ENCODE measurements around the gene USP49. TPM values are rescaled to one million over a fixed set of nuclear protein-coding genes. Genes with fewer than 3 reads are reported as not detected.

The USP49 gene
- total and polyA plus RNA-seq, 12 donors: 0.58 to 2.0 (median 1.7) TPM

DNA sequence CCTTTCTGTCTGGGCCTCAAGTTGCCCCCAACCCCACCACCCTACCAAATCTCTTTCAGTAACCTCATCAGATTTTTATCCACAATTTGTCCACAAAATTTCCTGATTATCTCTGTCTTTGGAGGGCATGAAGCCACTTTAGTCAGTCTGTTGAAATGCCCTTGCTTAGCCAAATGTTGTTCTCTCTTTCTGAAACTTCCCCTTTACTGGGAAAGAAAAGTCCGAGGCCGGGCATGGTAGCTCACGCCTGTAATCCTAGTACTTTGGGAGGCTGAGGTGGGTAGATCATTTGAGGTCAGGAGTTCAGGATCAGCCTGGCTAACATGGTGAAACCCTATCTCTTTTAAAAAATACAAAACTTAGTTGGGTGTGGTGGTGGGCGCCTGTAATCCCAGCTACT is 73.9 kb downstream of the USP49 start:
- TF ChIP-seq, protein P1, sequence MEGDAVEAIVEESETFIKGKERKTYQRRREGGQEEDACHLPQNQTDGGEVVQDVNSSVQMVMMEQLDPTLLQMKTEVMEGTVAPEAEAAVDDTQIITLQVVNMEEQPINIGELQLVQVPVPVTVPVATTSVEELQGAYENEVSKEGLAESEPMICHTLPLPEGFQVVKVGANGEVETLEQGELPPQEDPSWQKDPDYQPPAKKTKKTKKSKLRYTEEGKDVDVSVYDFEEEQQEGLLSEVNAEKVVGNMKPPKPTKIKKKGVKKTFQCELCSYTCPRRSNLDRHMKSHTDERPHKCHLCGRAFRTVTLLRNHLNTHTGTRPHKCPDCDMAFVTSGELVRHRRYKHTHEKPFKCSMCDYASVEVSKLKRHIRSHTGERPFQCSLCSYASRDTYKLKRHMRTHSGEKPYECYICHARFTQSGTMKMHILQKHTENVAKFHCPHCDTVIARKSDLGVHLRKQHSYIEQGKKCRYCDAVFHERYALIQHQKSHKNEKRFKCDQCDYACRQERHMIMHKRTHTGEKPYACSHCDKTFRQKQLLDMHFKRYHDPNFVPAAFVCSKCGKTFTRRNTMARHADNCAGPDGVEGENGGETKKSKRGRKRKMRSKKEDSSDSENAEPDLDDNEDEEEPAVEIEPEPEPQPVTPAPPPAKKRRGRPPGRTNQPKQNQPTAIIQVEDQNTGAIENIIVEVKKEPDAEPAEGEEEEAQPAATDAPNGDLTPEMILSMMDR (IDR thresholded peaks at IDR 0.05): no peak
- no peak for ATAC-seq
- H3K4me3 ChIP-seq: no peak overlapping the region
- intact Hi-C loops (cut with DNase I): no loop called here
- WGBS, 2 donors: 94% methylated on average over 4 of the region's 4 CpGs
- H3K36me3 ChIP-seq: peaks cover 0 to 4% (median 0%) of the 10 kb centered on the region in 9 donors
- no peaks in the 10 kb centered on the region for H3K9me3 ChIP-seq
- H3K27me3 ChIP-seq: no peaks in the 10 kb centered on the region
- no peak for DNase-seq
- H3K4me1 ChIP-seq: peaks cover 0 to 3% (median 0%) of the 10 kb centered on the region in 9 donors
- no peak overlapping the region for H3K27ac ChIP-seq

DNA sequence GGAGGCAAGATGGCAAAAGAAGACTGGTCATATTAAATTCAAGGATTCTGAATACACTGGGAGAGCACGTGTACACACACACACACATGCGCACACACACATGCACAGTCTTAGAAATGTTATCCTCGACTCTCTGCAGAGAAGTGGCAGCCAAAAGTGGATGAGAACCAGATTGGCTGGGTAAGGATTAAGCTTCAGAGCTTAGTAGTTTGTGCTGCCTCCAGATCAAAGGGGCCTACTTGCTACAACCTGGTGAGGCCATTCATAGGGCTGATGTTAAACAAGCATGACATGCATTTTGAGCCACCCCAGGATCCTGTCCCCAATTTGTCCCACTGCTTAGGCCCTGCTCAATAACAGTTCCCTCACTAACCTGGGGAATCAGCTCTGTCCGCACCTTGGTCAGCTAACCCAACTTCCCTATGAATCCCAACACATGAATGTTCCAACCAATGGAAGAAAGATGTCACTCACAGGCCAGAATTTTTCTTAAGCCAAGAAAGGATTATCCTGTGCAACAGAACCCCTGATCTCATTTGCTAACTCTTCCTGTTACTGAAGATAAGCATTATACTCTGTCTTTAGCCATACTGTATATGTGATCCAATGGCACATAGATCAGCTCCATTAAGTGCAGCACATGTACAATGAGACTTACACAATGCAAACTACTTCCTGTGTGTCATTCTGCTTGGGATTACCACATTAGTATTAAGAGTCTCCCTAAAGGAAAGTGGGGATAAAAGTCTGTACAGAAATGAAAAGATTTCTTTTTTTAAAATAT is 76.7 kb downstream of the USP49 start:
- no peak for ATAC-seq
- no peaks in the 10 kb centered on the region for H3K27me3 ChIP-seq
- H3K4me1 ChIP-seq: peaks cover 0 to 14% (median 1%) of the 10 kb centered on the region in 9 donors
- intact Hi-C loops (cut with DNase I): no loop called here
- WGBS, 2 donors: 79 to 81% methylated on average over 4 of the region's 4 CpGs
- H3K4me3 ChIP-seq: no peak overlapping the region
- TF ChIP-seq, protein P1 (IDR thresholded peaks at IDR 0.05): no peak
- peaks cover 0 to 4% (median 0%) of the 10 kb centered on the region in 9 donors for H3K36me3 ChIP-seq
- no peak overlapping the region for H3K27ac ChIP-seq
- no peaks in the 10 kb centered on the region for H3K9me3 ChIP-seq
- DNase-seq: no peak

DNA sequence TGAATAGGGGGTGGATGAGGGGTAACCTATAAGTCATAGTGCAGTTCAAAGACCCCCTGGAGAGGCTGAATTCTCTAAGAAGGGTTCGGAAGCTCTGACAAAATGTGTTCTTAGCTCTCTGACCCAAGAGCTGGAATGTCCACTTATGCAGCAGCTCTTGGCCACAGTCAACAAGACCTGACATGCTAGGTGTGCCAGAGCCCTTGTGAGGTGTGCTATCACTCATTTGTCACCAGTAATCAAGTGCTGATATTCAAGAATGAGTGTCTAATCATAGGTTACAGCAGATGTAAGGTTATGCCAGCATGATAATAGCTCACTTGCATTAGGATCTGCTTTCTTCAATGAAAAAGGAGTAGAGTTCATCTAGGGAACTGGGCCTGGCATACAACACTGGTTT is 79.6 kb downstream of the USP49 start:
- 43 to 73% methylated on average over 1 of the region's 1 CpG for WGBS, 2 donors
- Histone ChIP-seq H3K36me3 (no peaks in the 10 kb centered on the region), H3K27me3 (no peaks in the 10 kb centered on the region), H3K27ac (peak overlapping the region in 4 of 10 donors; percentile 20 to 41 (median 25)), H3K9me3 (no peaks in the 10 kb centered on the region), H3K4me3 (no peak overlapping the region), H3K4me1 (peaks cover 0 to 14% (median 4%) of the 10 kb centered on the region in 9 donors)
- TF ChIP-seq, protein P1 (IDR thresholded peaks at IDR 0.05): no peak
- ATAC-seq (peak in 4 of 8 donors; percentile 21 to 83 (median 46)), DNase-seq (no peak)
- intact Hi-C loops (cut with DNase I): no loop called here

DNA sequence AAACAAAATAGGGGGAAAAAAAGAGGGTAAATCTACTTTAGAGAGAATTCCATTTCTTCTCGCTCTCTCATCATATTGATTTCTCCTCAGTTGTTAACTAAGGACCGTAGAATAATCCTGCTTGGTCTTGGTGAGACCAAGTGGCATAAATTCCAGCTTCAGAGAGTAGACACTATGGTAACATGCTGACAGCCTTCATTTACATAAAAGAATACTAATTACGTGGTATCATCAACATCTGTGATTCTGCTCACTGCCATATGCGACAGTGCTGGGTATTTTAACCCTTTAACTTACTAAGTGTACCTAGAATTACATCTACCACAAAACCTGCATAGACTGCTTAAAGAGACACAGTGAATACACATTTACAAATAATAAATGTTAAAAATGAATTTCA is 80.5 kb downstream of the USP49 start:
- intact Hi-C loops (cut with DNase I): no loop called here
- peak overlapping the region in 1 of 10 donors; percentile 41 for H3K27ac ChIP-seq
- no peak overlapping the region for H3K4me3 ChIP-seq
- ATAC-seq (no peak), DNase-seq (no peak)
- H3K27me3 ChIP-seq: no peaks in the 10 kb centered on the region
- H3K4me1 ChIP-seq: peaks cover 0 to 14% (median 4%) of the 10 kb centered on the region in 9 donors
- 65 to 75% methylated on average over 4 of the region's 4 CpGs for WGBS, 2 donors
- TF ChIP-seq, protein P1 (IDR thresholded peaks at IDR 0.05): no peak
- no peaks in the 10 kb centered on the region for H3K9me3 ChIP-seq
- no peaks in the 10 kb centered on the region for H3K36me3 ChIP-seq

Data from heart right ventricle (tissue), 16 donors.